Measurements from ENCODE around the gene KIF17.

DNA sequence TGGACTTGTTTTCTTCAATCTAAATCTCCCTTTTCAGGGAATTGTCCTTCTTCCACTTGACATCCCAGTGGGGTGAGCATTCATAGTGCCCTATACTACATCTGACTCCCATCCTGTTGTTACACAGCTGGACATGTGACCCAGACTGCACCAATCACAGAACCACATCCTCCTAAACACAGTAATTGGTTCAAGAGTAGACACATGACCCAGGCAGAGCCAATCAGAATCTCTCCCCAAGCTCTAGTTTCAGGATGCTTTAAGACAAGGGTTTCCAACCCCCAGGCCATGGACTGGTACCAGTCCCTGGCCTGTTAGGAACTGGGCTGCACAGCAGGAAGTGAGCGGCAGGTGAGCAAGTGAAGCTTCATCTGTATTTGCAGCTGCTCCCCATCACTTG lies 51.0 kb downstream of the KIF17 start:
- no peak for TF ChIP-seq POLR2A (IDR thresholded peaks at IDR 0.05; ENCODE audit: low read depth, low read length)
- no peak for TF ChIP-seq TAF1 (IDR thresholded peaks at IDR 0.05; ENCODE audit: low read depth, low read length)
- no peak for TF ChIP-seq POLR2AphosphoS5 (IDR thresholded peaks at IDR 0.05; ENCODE audit: low read depth, low read length)
- TF ChIP-seq SPI1 (IDR thresholded peaks at IDR 0.05; ENCODE audit: low read depth, low read length), result no peak
